HG03442 (cell line): Measurements from ENCODE around the gene TRIM69.
A peak's percentile ranks its signal among the peaks of the same experiment; 100 is the strongest.
"Not testable (repeated sequence)": the region's sequence is repeated elsewhere in the genome, so short reads cannot be mapped to it uniquely, and the experiment has no call there.

ENCODE experiments used
- ATAC-seq: cut with Tn5 transposase; IDR thresholded peaks from one replicate; pipeline ENCODE4 v1.9.1; 2021; ENCODE audit warnings: mild to moderate bottlenecking, moderate library complexity; ENCODE audit not compliant: unreplicated experiment

TRIM69 gene

GRCh38 chr15:44715797-44716334 lies 20.5 kb upstream of the TRIM69 start:
- no peak for ATAC-seq

- no peak for ATAC-seq
Measured at GRCh38 chr15:44716983-44717602, 19.2 kb upstream of the TRIM69 start.

GRCh38 chr15:44718180-44718926 lies 18.0 kb upstream of the TRIM69 start:
- ATAC-seq, result no peak

- ATAC-seq, result no peak
Measured at GRCh38 chr15:44718927-44719292, 17.4 kb upstream of the TRIM69 start.

- ATAC-seq, result peak; percentile 46
Measured at GRCh38 chr15:44719293-44719999, 16.9 kb upstream of the TRIM69 start.

- not testable (repeated sequence) for ATAC-seq
Measured at GRCh38 chr15:44720000-44720435, 16.3 kb upstream of the TRIM69 start.

- no peak for ATAC-seq
Measured at GRCh38 chr15:44720460-44721176, 15.7 kb upstream of the TRIM69 start.

GRCh38 chr15:44722011-44722410 lies 14.3 kb upstream of the TRIM69 start:
- ATAC-seq, result no peak

- no peak for ATAC-seq
Measured at GRCh38 chr15:44726136-44726535, 10.2 kb upstream of the TRIM69 start.

GRCh38 chr15:44726568-44727484 lies 9.5 kb upstream of the TRIM69 start:
- ATAC-seq, result peak; percentile 31

- ATAC-seq, result no peak
Measured at GRCh38 chr15:44727485-44728231, 8.7 kb upstream of the TRIM69 start.

- not testable (repeated sequence) for ATAC-seq
Measured at GRCh38 chr15:44728232-44728575, 8.1 kb upstream of the TRIM69 start.

- peak; percentile 74 for ATAC-seq
Measured at GRCh38 chr15:44728576-44729407, 7.5 kb upstream of the TRIM69 start.

- ATAC-seq, result no peak
Measured at GRCh38 chr15:44729408-44730127, 6.8 kb upstream of the TRIM69 start.

- ATAC-seq, result no peak
Measured at GRCh38 chr15:44734839-44735481, 1.4 kb upstream of the TRIM69 start.

GRCh38 chr15:44735482-44736180 lies 697 bp upstream of the TRIM69 start:
- no peak for ATAC-seq
